Measurements from ENCODE around the gene HOXD11. TPM values are rescaled to one million over a fixed set of nuclear protein-coding genes. Genes with fewer than 3 reads are reported as not detected.

The HOXD11 gene
- total RNA-seq (2014; rRNA removed; shearing (Covaris generic)) (not detected in 2 replicates), total RNA-seq (2022) (not detected in 2 replicates), Bru-seq, nascent RNA (not detected), BruChase-seq, experiment 1, labeled RNA remaining after a 6-hour chase (not detected), BruChase-seq, experiment 2, labeled RNA remaining after a 2-hour chase (not detected)
- long read RNA-seq = 0 reads

- Histone ChIP-seq H3K9me2 (ENCODE audit: insufficient read depth, low read length) (no peaks in the 10 kb centered on the region), H3K36me3 (ENCODE audit: insufficient read depth, low read length) (no peaks in the 10 kb centered on the region), H4K20me1 (ENCODE audit: insufficient read depth, low read length) (no peaks in the 10 kb centered on the region), H2AFZ (ENCODE audit: low read length) (no peak within 1 kb of the TSS), H3K4me1 (ENCODE audit: insufficient read depth, low read length, poor library complexity, severe bottlenecking) (no peaks in the 10 kb centered on the region), H3K79me2 (ENCODE audit: insufficient read depth, low read depth, low read length) (no peaks in the 10 kb centered on the region), H3K4me2 (ENCODE audit: low read length) (no peak within 1 kb of the TSS), H3K4me3 (ENCODE audit: low read depth, low read length, poor library complexity, severe bottlenecking) (no peak within 1 kb of the TSS), H3K9me3 (ENCODE audit: low read length) (no peaks in the 10 kb centered on the region), H3K27ac (ENCODE audit: low read depth, low read length, poor library complexity, severe bottlenecking) (no peak within 1 kb of the TSS)
- CTCF ChIA-PET (ENCODE audit: unreplicated experiment) = no interaction called here
- DNase-seq (ENCODE audit: low spot score) = no peak
- no TSS peak for BruUV-seq (replicated peaks)
- intact Hi-C loops (cut with micrococcal nuclease; ENCODE audit: unreplicated experiment) = no loop called here
- POLR2A ChIA-PET = no interaction called here
- no peak for TF ChIP-seq EZH2phosphoT487 (IDR thresholded peaks at IDR 0.05; ENCODE audit: borderline replicate concordance, low read depth, low read length)
- TF ChIP-seq, protein P1, sequence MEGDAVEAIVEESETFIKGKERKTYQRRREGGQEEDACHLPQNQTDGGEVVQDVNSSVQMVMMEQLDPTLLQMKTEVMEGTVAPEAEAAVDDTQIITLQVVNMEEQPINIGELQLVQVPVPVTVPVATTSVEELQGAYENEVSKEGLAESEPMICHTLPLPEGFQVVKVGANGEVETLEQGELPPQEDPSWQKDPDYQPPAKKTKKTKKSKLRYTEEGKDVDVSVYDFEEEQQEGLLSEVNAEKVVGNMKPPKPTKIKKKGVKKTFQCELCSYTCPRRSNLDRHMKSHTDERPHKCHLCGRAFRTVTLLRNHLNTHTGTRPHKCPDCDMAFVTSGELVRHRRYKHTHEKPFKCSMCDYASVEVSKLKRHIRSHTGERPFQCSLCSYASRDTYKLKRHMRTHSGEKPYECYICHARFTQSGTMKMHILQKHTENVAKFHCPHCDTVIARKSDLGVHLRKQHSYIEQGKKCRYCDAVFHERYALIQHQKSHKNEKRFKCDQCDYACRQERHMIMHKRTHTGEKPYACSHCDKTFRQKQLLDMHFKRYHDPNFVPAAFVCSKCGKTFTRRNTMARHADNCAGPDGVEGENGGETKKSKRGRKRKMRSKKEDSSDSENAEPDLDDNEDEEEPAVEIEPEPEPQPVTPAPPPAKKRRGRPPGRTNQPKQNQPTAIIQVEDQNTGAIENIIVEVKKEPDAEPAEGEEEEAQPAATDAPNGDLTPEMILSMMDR (conservative IDR thresholded peaks at IDR 0.05; ENCODE audit: low read length) = no peak
These were observed at the start of gene HOXD11 for GRCh38 chr2:176106581-176107539. Gene HOXD11, plus strand, starts transcription at chr2:176107280. Its CDS starts 76 bp downstream, at chr2:176107356.

GRCh38 chr2:176063958-176064357 lies 43.1 kb upstream of the HOXD11 start:
- DNase-seq (ENCODE audit: low spot score) = no peak
- H3K9me3 ChIP-seq (ENCODE audit: low read length) = no peaks in the 10 kb centered on the region
- H3K9me2 ChIP-seq (ENCODE audit: insufficient read depth, low read length) = no peaks in the 10 kb centered on the region
- H3K79me2 ChIP-seq (ENCODE audit: insufficient read depth, low read depth, low read length) = no peaks in the 10 kb centered on the region
- H4K20me1 ChIP-seq (ENCODE audit: insufficient read depth, low read length) = no peaks in the 10 kb centered on the region
- no peak overlapping the region for H2AFZ ChIP-seq (ENCODE audit: low read length)
- intact Hi-C loops (cut with micrococcal nuclease; ENCODE audit: unreplicated experiment) = no loop called here
- H3K4me3 ChIP-seq (ENCODE audit: low read depth, low read length, poor library complexity, severe bottlenecking) = no peak overlapping the region
- H3K4me1 ChIP-seq (ENCODE audit: insufficient read depth, low read length, poor library complexity, severe bottlenecking) = no peaks in the 10 kb centered on the region
- no peaks in the 10 kb centered on the region for H3K36me3 ChIP-seq (ENCODE audit: insufficient read depth, low read length)
- no peak overlapping the region for H3K27ac ChIP-seq (ENCODE audit: low read depth, low read length, poor library complexity, severe bottlenecking)
- no TSS peak for BruUV-seq (replicated peaks)
- ChIA-PET CTCF (ENCODE audit: unreplicated experiment) (no interaction called here), POLR2A (no interaction called here)
- TF ChIP-seq EZH2phosphoT487 (IDR thresholded peaks at IDR 0.05; ENCODE audit: borderline replicate concordance, low read depth, low read length) = no peak
- TF ChIP-seq, protein P1 (conservative IDR thresholded peaks at IDR 0.05; ENCODE audit: low read length) = no peak
- no peak overlapping the region for H3K4me2 ChIP-seq (ENCODE audit: low read length)
